RWPE1 (cell line): Measurements from ENCODE around the gene C3orf33.
"Not testable (repeated sequence)": the region's sequence is repeated elsewhere in the genome, so short reads cannot be mapped to it uniquely, and the experiment has no call there.

Experiments
- CTCF ChIA-PET: fragments of 350-600 bp; sonication (Branson Sonifier 250); formaldehyde crosslinking; extraction: SDS; loops from one replicate; lab custom pipeline; 2021; lab: Yijun Ruan, JAX
- POLR2A ChIA-PET: fragments of 400-600 bp; formaldehyde crosslinking; extraction: SDS; loops from one replicate; lab custom pipeline; 2020; ENCODE audit warnings: antibody characterized with exemption; ENCODE audit not compliant: low non-redundant PET; lab: Yijun Ruan, JAX
- DNase-seq: peaks from one replicate; pipeline ENCODE4 v3.0.0; 2012; ENCODE audit warnings: low spot score
- H3K27ac ChIP-seq: fragments of 450-650 bp; 2 replicates; pipeline ENCODE4 v1.5.1; 2017
- CTCF ChIP-seq: fragments of 450-650 bp; conservative IDR thresholded peaks from 2 replicates; pipeline ENCODE4 v1.5.1; 2017; ENCODE audit warnings: low read depth, mild to moderate bottlenecking

Gene C3orf33, protein sequence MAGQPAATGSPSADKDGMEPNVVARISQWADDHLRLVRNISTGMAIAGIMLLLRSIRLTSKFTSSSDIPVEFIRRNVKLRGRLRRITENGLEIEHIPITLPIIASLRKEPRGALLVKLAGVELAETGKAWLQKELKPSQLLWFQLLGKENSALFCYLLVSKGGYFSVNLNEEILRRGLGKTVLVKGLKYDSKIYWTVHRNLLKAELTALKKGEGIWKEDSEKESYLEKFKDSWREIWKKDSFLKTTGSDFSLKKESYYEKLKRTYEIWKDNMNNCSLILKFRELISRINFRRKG

DNA sequence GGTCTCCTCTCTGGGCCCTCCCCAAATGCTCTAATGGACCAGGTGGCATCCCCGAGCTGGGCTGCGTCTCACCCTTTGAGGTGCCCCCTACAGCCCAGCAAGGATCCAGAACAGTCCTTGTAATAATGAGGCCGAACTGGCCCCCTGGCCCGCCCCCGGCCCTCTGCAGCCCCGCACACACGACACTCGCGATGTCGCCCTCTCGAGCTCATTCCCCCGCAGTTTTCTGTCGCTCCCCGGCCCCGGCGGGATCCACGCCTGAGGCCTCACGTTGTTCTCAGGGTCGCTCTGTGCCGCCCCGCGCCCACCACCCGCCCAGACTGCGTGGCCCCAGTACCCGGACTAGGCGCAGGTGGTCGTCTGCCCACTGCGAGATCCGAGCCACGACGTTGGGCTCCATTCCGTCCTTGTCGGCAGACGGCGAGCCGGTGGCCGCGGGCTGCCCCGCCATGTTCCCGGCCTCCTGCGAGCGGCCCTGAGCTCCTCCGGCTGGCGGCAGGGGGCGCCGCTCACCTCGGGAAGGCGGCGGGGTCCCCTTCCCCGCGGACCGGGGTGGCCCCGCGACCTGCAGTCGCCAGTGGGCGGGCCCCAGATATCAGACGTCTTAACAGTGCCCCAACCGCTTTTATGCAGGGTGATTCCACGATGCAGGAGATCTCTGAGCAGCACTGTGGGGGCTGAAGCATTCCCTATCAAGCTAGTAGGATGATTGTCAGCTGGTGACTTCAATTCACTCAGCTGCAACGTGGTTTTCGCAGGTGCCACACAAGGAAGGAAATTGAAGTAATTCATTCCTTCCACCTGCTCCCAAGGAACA lies at the start of gene C3orf33:
C3orf33 (minus strand) TSS at position 477 of the 817 bp plus-strand sequence; CDS start at position 451, 26 bp downstream.
- peak; percentile 69 for DNase-seq
- peak; percentile 94 for TF ChIP-seq CTCF
- H3K27ac ChIP-seq: peak within 1 kb of the TSS; percentile 36; the same call in 1 of the 2 replicates
- ChIA-PET POLR2A (interaction anchor here (0.6 to 0.8 kb wide), 3 partner anchors 19 to 65 kb away, joined by 3 to 7 read pairs (median 4); partner anchors contain the start of gene GMPS), CTCF (interaction anchor here (0.6 to 1.7 kb wide), 14 partner anchors 9 to 830 kb away, joined by 3 to 5 read pairs (median 3); no protein-coding TSS in a partner anchor)

DNA sequence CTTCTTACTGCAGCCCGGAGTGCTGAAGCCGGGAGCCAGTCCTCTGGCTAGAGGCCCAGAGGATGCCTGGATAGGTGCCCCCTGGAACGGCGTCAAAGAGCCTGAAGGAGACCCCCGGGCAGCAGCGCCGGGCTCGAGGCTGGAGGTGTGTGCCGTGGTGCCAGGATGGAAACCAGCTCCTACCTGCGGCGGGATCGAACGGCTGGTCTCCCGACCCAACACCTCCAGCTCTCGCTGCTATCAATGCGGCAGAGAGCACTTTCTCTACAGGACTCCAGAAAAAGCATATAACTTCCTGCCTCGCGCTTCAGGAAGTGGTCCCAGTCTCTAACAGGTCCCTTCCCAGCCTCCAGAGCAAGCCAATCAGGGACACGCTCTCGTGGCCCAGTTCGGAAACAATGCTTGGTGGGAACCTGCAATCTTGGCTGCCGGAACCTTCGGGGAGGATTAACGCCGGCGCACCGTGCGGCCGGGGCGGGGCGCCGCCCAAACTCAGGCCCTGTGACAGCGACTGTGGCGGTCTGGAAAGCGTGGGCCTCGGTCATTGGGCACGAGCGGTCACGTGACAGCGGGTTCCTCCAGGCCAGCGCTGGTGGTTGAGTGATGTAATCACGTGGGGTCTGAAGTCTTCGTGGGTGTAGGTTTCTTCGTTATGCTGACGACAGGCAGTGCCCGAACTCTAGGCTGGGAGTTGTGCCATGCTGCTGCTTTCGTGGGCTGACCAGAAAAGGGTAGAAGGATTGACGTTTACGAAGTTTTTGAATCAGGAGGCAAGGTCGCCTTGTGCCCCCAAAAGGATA lies 48.3 kb upstream of the C3orf33 start, which contains the start of gene SLC33A1:
SLC33A1 (minus strand) TSS at position 287 of the 800 bp plus-strand sequence. CDS start 430 bp downstream, outside the sequence.
- POLR2A ChIA-PET: interaction anchor here (0.6 kb wide), 1 partner anchor 22 kb away, joined by 3 read pairs; no protein-coding TSS in a partner anchor
- CTCF ChIA-PET: interaction anchor here (0.6 kb wide), 2 partner anchors 16 kb away, joined by 3 to 4 read pairs; no protein-coding TSS in a partner anchor
- no peak for TF ChIP-seq CTCF
- H3K27ac ChIP-seq: peak within 1 kb of the TSS; percentile 94
- DNase-seq: peak; percentile 99

- peak overlapping the region; percentile 94 for H3K27ac ChIP-seq
- DNase-seq: no peak
- CTCF ChIA-PET: interaction anchor here (0.6 to 1.0 kb wide), 3 partner anchors 11 to 128 kb away, joined by 3 read pairs; no protein-coding TSS in a partner anchor
- POLR2A ChIA-PET: interaction anchor here (0.6 to 0.8 kb wide), 3 partner anchors 10 to 54 kb away, joined by 3 read pairs; no protein-coding TSS in a partner anchor
- TF ChIP-seq CTCF: no peak
Observed at GRCh38 chr3:155853214-155854140, 47.4 kb upstream of the C3orf33 start.

- POLR2A ChIA-PET: no interaction called here
- H3K27ac ChIP-seq: no peak overlapping the region
- CTCF ChIA-PET: interaction anchor here (1.4 kb wide), 1 partner anchor 46 kb away, joined by 5 read pairs; the partner anchor contains the start of gene C3orf33
- no peak for TF ChIP-seq CTCF
- DNase-seq: no peak
Observed at GRCh38 chr3:155852341-155852740, 46.3 kb upstream of the C3orf33 start.

DNA sequence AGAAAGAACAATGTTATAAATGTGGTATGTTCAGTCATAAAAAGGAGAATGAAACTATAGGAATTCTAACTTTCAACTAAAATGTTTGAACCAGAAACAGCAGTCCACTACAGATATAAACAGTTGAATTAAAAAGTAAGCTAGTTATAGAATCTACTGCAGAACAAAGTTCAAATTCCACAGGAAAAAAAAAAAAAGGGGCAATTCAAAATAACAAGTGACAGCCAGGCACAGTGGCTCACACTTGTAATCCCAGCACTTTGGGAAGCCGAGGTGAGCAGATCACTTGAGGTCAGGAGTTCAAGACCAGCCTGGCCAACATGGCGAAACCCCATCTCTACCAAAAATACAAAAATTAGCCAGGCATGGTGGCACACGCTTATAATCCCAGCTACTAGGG lies 43.3 kb upstream of the C3orf33 start:
- H3K27ac ChIP-seq, CTCF ChIA-PET, DNase-seq, POLR2A ChIA-PET: not testable (repeated sequence)
